HG03280 (cell line): Measurements from ENCODE around the gene RSAD2.

Experiments
- ATAC-seq: cut with Tn5 transposase; IDR thresholded peaks from one replicate; pipeline ENCODE4 v1.9.1; 2021; ENCODE audit warnings: mild to moderate bottlenecking, moderate library complexity; ENCODE audit not compliant: unreplicated experiment

Gene RSAD2

GRCh38 chr2:6864231-6864754 lies 13.3 kb upstream of the RSAD2 start:
- ATAC-seq = no peak

- ATAC-seq = no peak
Measured at GRCh38 chr2:6864923-6865345, 12.6 kb upstream of the RSAD2 start.

DNA sequence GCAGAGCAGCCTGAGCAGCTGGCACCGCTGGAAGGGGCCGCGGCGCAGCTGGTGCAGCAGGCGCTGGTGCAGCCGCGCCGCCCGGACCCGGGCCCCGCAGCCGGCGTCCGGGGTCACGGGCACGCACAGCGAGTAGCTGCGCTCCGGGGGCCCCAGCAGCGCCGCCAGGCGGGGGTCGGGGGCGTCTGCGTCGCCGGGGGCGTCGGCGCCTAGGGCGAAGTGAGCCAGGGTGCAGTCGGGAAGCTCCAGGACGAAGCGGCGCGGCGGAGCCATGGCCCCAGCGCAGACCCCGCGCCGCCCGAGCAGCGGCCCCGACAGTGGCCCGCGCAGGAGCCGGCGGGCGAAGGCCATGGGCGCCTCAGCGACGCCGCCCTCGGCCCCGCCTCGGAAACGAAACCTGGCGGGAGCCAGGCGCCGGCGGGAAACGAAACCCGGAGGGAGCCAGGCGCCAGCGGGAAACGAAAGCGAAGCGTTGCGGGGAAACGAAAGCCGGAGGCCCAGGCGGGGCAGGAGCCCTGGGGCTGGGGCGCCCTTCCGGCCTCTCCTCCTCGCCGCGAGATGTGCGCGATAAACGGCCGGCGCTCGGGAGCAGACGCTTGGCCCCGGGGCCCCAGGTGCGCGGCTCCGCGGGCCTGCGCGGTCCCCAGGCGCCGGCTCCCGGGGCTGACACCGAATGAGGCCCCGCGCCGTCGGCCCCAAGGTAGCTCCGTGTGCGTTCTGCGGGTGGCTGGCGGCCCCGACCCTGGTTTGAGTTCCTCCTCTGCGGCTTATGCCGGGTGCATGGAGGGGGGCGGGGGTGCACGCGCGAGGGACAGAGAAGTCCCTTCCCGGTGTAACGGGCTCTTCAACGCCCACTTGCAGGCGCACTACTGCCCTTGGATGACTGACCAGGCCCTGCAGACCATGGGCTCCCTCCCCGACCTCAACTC lies 12.0 kb upstream of the RSAD2 start, which contains the start of gene CMPK2:
Gene CMPK2, minus strand, starts transcription at position 562 of the 929 bp plus-strand sequence. Its CDS starts 211 bp downstream, at position 351.
- peak; percentile 77 for ATAC-seq

DNA sequence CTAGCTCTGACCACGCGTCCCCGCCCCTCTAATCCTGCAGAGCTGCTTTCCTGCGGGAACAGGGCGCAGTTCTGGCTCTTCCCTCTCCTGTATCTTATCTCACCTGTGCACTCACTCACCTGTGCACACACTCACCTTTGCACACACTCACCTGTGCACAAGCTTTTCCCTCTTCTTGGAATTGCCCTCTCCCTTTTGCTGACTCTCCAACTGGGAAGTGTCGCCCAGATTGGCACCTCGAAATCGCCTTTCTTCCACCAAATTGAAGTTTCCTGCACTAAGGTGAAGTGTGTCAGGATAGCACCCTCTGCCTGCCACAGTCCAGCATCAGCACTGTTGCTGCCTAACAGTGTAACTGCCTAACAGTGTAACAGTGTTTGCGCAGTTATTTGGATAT lies 11.3 kb upstream of the RSAD2 start:
- ATAC-seq = peak; percentile 35

- ATAC-seq = no peak
Measured at GRCh38 chr2:6866982-6867381, 10.6 kb upstream of the RSAD2 start.

DNA sequence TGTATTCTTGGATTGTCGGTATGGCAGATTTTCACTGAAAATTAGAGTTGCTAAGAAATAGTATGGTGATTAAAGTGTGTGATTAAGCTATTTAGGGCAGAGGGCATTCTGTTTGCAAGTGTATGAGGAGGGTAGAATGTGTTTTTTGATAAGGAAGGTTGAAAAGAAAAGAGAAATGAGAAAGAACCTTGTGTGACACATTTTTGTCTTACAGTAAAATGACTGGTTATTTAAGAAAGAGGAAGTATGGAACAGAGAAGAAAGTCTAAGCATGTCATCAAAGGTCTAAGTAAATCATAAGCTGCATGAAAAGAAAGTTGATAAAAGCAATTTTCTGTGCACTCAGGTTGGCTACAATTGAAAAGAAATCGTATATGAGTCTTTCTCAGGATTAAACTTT lies 5.2 kb upstream of the RSAD2 start:
- no peak for ATAC-seq

DNA sequence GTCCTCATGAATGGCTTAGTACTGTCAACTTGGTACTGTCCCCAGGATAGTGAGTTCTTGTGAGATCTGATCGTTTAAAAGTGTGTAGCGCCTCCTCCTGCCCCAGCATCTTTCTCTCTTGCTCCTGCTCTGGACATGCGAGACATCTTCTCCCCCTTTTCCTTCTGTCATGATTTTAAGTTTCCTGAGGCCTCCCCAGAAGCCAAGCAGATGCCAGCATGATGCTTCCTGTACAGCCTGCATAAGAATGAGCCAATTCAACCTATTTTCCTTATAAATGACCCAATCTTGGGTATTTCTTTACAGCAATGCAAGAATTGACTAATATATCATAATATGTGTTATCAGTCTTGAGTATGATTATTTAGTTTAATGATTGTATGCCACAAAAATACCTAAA lies 3.5 kb upstream of the RSAD2 start:
- no peak for ATAC-seq

GRCh38 chr2:6876309-6876708 lies 1.3 kb upstream of the RSAD2 start:
- ATAC-seq = no peak

DNA sequence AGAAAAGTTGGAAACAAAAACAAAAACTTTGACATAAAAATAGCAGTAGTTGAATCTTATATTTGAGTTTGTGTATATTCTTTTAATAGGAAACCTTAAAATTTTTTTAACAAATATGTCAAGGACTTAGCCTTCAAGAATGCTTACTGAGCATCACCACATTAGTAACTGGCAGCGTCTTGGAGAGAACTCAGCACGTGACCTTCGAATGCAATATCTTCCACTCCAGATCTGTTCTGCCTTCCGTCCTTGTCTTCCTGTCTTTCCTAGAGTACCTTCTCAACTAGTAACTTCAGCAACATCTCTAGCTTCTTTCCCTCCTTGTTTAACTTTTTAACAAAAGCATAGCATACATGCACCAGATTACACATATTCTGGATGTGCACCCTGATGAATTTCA lies 972 bp downstream of the RSAD2 start:
- no peak for ATAC-seq

DNA sequence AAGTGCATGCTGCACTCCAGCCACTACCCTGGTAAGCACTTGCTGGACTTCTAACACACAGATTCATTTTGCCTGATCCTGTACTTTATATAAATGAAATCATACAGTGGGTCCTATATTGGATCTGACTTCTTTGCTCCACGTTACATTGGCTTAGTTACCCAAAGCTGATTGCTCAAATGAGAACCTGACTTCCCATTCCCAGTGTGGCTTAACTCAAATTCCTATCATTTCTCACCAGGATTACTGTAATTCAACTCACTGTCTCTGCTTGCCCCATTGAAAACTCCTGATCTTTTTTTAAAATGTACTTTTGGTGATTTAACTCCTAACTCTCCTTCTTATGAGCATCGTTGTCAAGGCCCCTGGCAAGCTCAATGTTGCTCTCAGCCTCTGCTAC lies 1.4 kb downstream of the RSAD2 start:
- no peak for ATAC-seq

DNA sequence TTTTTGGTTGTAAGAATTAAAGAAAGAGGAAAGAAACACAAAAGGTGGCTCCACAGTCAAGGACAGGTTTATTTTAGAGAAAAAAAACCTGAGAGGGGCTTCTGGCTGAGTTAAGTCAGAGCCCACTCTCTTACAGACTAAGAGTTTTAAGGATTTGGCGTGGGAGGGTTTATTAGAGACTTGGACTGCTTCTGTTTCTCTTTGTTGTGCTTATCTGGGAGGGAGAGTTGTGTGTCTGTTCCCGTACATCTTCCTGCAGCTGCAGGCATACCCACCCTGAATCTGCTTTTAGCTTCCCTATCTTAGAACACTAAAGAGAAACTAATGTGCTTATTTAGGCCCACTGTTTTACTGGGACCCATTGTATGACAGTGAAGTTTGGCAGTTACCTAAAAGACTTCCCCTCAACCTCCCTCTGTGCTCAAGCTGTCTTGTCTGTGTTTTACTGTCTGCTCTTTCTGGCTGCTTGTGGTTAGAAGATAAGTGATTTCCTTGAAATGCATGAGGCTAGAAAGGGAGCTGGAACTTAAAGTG lies 2.7 kb downstream of the RSAD2 start:
- no peak for ATAC-seq

- ATAC-seq = no peak
Measured at GRCh38 chr2:6881046-6881445, 3.5 kb downstream of the RSAD2 start.

GRCh38 chr2:6881516-6881915 lies 3.9 kb downstream of the RSAD2 start:
- no peak for ATAC-seq

DNA sequence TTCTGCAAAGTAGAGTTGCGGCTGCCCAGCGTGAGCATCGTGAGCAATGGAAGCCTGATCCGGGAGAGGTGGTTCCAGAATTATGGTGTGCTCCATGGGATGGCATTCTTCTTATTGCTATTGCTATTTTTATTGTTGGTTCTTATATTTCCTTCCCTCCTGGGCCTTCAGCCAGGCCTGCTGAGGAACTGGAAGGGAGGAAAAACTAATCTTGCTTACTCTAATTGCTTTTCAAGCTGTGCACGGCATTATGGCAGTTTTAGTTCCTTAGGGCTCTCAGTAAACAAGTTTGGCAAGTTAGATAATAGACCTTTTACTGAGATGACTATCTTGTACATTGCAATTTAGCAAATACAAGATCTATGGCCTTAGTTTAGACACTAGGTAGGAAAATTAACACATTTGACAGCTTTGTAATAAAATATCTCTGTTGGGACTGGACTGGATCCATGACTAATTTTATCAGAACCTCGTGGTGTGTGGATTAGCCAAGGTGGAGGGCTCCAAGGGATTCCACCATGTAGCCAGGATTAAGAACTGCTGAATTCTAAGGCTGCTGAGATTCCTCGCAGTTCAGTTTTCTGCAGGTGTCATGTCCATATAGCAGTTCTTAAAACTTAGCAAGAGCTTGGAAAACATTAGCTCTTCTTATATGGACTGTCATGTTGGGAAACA lies 6.0 kb downstream of the RSAD2 start:
- no peak for ATAC-seq

DNA sequence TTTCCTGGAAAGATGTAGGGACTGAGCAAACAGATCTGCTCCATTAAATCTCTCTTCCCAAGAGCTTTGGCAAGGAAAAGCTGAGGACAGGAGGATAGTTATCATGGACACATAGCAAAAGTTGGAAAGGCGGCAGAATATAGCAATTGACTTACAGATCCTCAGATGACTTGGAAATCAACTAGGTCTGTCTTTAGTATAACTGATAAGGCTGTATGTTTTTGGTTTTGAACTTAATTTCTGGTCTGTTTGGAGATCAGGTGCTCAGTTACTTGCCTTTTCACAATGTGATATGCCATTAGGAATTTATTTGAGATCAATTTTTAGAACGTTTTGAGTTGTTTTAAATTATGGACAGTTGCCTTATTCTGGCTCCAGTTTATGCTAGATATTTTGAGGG lies 8.0 kb downstream of the RSAD2 start:
- ATAC-seq = no peak

DNA sequence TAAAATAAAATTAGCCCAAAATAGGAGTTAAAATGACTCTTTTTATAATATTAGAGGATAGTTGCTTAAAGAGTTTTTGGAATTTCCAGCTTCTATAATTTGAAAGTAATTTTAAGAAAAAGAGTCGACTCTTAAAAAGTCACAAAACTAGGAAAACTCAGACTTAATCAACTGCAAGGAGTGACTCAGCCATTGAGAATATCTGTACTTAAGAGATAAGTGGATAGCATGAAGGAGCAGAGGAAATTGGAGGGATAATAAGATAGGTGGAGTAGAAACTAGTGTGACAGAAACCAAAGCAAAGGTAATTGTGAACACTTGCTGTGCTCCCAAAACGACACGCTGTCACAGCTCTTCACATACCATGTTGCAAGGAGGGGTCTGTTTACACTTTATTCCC lies 8.4 kb downstream of the RSAD2 start:
- ATAC-seq = no peak

- no peak for ATAC-seq
Measured at GRCh38 chr2:6887751-6888192, 10.2 kb downstream of the RSAD2 start.

DNA sequence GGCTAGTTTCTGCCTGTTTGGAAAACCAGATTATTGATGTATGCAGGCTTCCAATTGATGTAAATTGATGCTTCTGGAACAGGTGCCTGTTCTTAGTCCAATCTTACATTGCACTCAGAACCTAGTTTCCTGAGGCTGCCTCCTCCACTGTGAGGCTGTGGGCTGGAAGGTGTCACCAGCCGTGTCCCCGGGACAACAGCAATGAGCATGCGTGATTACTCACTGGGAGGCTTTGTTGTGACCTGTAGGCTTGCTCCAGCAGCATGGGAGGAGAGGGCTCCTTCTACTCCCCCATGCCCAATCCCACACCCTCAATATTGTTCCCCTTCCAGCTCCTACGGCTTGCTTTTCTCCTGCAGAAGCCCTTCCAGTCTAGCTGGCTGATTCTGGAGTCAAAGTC lies 11.1 kb downstream of the RSAD2 start:
- no peak for ATAC-seq

DNA sequence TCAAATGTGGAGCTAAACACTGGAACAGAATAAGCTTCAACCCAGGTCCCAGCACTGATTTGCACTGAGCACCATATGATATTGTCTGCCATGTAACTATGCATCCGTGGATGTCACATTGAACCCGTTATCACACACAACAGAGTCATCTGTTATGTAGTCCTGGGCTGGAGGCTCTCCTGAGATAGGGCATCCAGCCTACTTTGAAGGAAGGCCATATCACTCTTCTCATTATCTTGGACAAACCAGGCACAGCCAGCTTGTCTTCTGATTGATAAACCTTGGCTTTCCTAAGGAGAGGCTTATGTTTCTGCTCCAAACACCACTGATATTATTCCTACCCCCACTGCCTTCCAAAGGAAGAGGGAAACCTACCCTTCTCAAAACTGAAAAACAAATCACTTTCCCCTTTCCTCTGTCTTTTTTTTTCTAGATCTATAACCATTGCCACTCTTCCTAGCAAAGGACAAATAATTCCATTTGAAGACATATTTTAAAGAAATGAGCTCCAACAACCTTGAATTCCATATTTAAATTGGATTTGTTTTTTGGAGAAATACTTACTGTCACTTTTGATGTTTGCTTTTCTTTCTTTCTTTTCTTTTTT lies 16.4 kb downstream of the RSAD2 start:
- no peak for ATAC-seq

- no peak for ATAC-seq
Measured at GRCh38 chr2:6896930-6897759, 19.6 kb downstream of the RSAD2 start.
